Ectodermal cell (in vitro differentiated cells): Measurements from ENCODE around the gene CAMK1.

Experiments used
- H3K27ac ChIP-seq: 2 replicates; pipeline ENCODE4 v1.7.0; 2013; ENCODE audit warnings: mild to moderate bottlenecking, low read depth, low read length; ENCODE audit not compliant: insufficient read depth, poor library complexity, severe bottlenecking
- H3K27me3 ChIP-seq: 2 replicates; pipeline ENCODE4 v1.7.0; 2013; ENCODE audit warnings: mild to moderate bottlenecking, low read length; ENCODE audit not compliant: insufficient read depth, control insufficient read depth, poor library complexity, severe bottlenecking
- H3K36me3 ChIP-seq: one replicate; pipeline ENCODE4 v1.7.0; 2013; ENCODE audit warnings: low read length; ENCODE audit not compliant: control insufficient read depth, insufficient read depth
- H3K4me1 ChIP-seq: one replicate; pipeline ENCODE4 v1.7.0; 2013; ENCODE audit warnings: low read length; ENCODE audit not compliant: control insufficient read depth, insufficient read depth
- H3K4me3 ChIP-seq: 2 replicates; pipeline ENCODE4 v1.7.0; 2013; ENCODE audit warnings: low read depth, low read length, control low read depth; ENCODE audit not compliant: insufficient read depth
- H3K9me3 ChIP-seq: 2 replicates; pipeline ENCODE4 v1.7.0; 2013; ENCODE audit warnings: mild to moderate bottlenecking, low read length, moderate library complexity; ENCODE audit not compliant: control insufficient read depth
- WGBS, 2 experiments: methylation state at CpG; one replicate each; pipeline ENCODE4 v1.1.7; 2013; ENCODE audit warnings: missing lambda C conversion rate in 2 of 2; 5-methylcytosine and 5-hydroxymethylcytosine counted together

CAMK1 gene

GRCh38 chr3:9757427-9757826 lies 12.3 kb downstream of the CAMK1 start:
- Histone ChIP-seq H3K4me1 (no peaks in the 10 kb centered on the region), H3K27ac (no peak overlapping the region), H3K27me3 (no peaks in the 10 kb centered on the region), H3K36me3 (peaks cover 34% of the 10 kb centered on the region), H3K4me3 (no peak overlapping the region), H3K9me3 (no peaks in the 10 kb centered on the region)
- WGBS, 2 experiments = 96% methylated on average over 13 of the region's 13 CpGs

GRCh38 chr3:9754678-9755077 lies 15.1 kb downstream of the CAMK1 start:
- Histone ChIP-seq H3K4me1 (peaks cover 7% of the 10 kb centered on the region), H3K9me3 (no peaks in the 10 kb centered on the region), H3K4me3 (no peak overlapping the region), H3K27ac (no peak overlapping the region), H3K36me3 (peaks cover 40% of the 10 kb centered on the region), H3K27me3 (no peaks in the 10 kb centered on the region)
- WGBS, 2 experiments = 94 to 96% methylated on average over 8 of the region's 8 CpGs

GRCh38 chr3:9750556-9751411 lies 19.0 kb downstream of the CAMK1 start:
- peaks cover 7% of the 10 kb centered on the region for H3K4me1 ChIP-seq
- 66 to 68% methylated on average over 17 of the region's 17 CpGs for WGBS, 2 experiments
- H3K27me3 ChIP-seq = no peaks in the 10 kb centered on the region
- H3K9me3 ChIP-seq = no peaks in the 10 kb centered on the region
- peak overlapping the region; percentile 76 for H3K4me3 ChIP-seq
- peaks cover 29% of the 10 kb centered on the region for H3K36me3 ChIP-seq
- no peak overlapping the region for H3K27ac ChIP-seq

GRCh38 chr3:9749645-9750555 lies 19.8 kb downstream of the CAMK1 start, which contains the start of gene OGG1:
OGG1 (plus strand) TSS chr3:9749952; CDS start chr3:9750287, 335 bp downstream.
- H3K9me3 ChIP-seq = no peaks in the 10 kb centered on the region
- H3K27me3 ChIP-seq = no peaks in the 10 kb centered on the region
- H3K27ac ChIP-seq = peak within 1 kb of the TSS; percentile 90
- H3K4me3 ChIP-seq = peak within 1 kb of the TSS; percentile 76
- H3K4me1 ChIP-seq = peaks cover 7% of the 10 kb centered on the region
- WGBS, 2 experiments = 0 to 1% methylated on average over 60 of the region's 60 CpGs
- H3K36me3 ChIP-seq = peaks cover 33% of the 10 kb centered on the region

GRCh38 chr3:9749296-9749644 lies 20.5 kb downstream of the CAMK1 start:
- Histone ChIP-seq H3K36me3 (peaks cover 33% of the 10 kb centered on the region), H3K9me3 (no peaks in the 10 kb centered on the region), H3K4me1 (peaks cover 7% of the 10 kb centered on the region), H3K27ac (peak overlapping the region; percentile 90), H3K27me3 (no peaks in the 10 kb centered on the region), H3K4me3 (peak overlapping the region; percentile 76)
- 11% methylated on average over 19 of the region's 19 CpGs for WGBS, 2 experiments

GRCh38 chr3:9748031-9748430 lies 21.7 kb downstream of the CAMK1 start:
- Histone ChIP-seq H3K9me3 (no peaks in the 10 kb centered on the region), H3K36me3 (peaks cover 43% of the 10 kb centered on the region), H3K4me1 (peaks cover 7% of the 10 kb centered on the region), H3K4me3 (no peak overlapping the region), H3K27ac (no peak overlapping the region), H3K27me3 (no peaks in the 10 kb centered on the region)
- 94 to 97% methylated on average over 2 of the region's 2 CpGs for WGBS, 2 experiments

- H3K27me3 ChIP-seq = no peaks in the 10 kb centered on the region
- H3K36me3 ChIP-seq = peaks cover 49% of the 10 kb centered on the region
- H3K9me3 ChIP-seq = no peaks in the 10 kb centered on the region
- peaks cover 7% of the 10 kb centered on the region for H3K4me1 ChIP-seq
- WGBS, 2 experiments = 95 to 96% methylated on average over 8 of the region's 8 CpGs
- H3K4me3 ChIP-seq = no peak overlapping the region
- no peak overlapping the region for H3K27ac ChIP-seq
These were observed 22.5 kb downstream of the CAMK1 start for GRCh38 chr3:9747267-9747666.

GRCh38 chr3:9746330-9746729 lies 23.4 kb downstream of the CAMK1 start:
- no peaks in the 10 kb centered on the region for H3K27me3 ChIP-seq
- 96 to 98% methylated on average over 5 of the region's 5 CpGs for WGBS, 2 experiments
- peaks cover 53% of the 10 kb centered on the region for H3K36me3 ChIP-seq
- H3K4me3 ChIP-seq = no peak overlapping the region
- no peak overlapping the region for H3K27ac ChIP-seq
- H3K9me3 ChIP-seq = no peaks in the 10 kb centered on the region
- H3K4me1 ChIP-seq = peaks cover 7% of the 10 kb centered on the region

GRCh38 chr3:9745521-9745920 lies 24.2 kb downstream of the CAMK1 start:
- Histone ChIP-seq H3K9me3 (no peaks in the 10 kb centered on the region), H3K4me3 (no peak overlapping the region), H3K27ac (no peak overlapping the region), H3K27me3 (no peaks in the 10 kb centered on the region), H3K4me1 (peaks cover under 1% of the 10 kb centered on the region), H3K36me3 (peaks cover 61% of the 10 kb centered on the region)
- 95 to 96% methylated on average over 12 of the region's 12 CpGs for WGBS, 2 experiments

- H3K36me3 ChIP-seq = peaks cover 75% of the 10 kb centered on the region
- no peaks in the 10 kb centered on the region for H3K4me1 ChIP-seq
- H3K9me3 ChIP-seq = no peaks in the 10 kb centered on the region
- H3K27ac ChIP-seq = no peak overlapping the region
- WGBS, 2 experiments = 94 to 96% methylated on average over 13 of the region's 13 CpGs
- no peak overlapping the region for H3K4me3 ChIP-seq
- H3K27me3 ChIP-seq = no peaks in the 10 kb centered on the region
These were observed 25.6 kb downstream of the CAMK1 start for GRCh38 chr3:9744162-9744561.
